Stomach (tissue), 4 donors: ENCODE measurements around the gene SCCPDH.

Experiments
- CTCF ChIP-seq, 7 experiments: fragments of 450-650 bp in 4 of 7; fragments of 200-600 bp in 3 of 7; sonication (generic) in 3 of 7; IDR thresholded peaks; one replicate each; pipeline ENCODE4 v1.5.1; 2016 to 2019; ENCODE audit warnings: antibody characterized with exemption in 7 of 7, control low read depth in 2 of 7, mild to moderate bottlenecking in 1 of 7
- POLR2A ChIP-seq, 4 donors: fragments of 450-650 bp; IDR thresholded peaks; one replicate each; pipeline ENCODE4 v1.6.1; 2016; ENCODE audit warnings: antibody characterized with exemption in 4 of 4, control low read depth in 2 of 4, mild to moderate bottlenecking in 1 of 4, moderate library complexity in 1 of 4
- POLR2AphosphoS5 ChIP-seq, 3 donors: sonication (generic); formaldehyde crosslinking; IDR thresholded peaks; one replicate each; pipeline ENCODE4 v1.6.1; 2016; ENCODE audit warnings: antibody characterized with exemption in 3 of 3

DNA sequence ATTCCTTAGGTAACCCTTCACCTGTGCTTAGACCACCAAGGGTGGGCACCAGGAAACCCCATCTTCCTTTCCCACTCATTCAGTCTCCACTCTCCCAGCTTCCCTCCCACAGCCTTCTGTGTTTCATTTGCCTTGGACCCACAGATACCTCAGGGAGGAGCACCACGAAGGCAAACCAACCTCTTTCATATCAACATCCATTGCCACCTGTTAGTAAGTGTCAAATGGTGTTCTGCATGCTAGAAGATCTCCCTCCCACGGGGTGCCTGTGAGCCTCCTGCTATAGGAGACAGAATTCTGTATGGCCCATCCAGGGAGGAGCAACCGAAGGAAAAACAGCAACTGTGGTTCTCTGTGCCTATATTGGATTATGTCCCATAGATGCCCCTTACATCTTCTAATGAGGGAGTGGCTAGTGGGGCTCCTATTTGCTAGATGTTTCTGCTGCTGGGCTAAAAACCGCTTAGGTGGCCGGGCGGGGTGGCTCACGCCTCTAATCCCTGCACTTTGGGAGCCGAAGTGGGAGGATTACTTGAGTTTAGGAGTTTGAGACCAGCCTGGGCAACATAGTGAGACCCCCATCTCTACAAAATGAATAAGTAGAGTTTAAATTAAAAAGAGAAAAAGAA lies 25.6 kb upstream of the SCCPDH start:
- TF ChIP-seq POLR2AphosphoS5 (IDR thresholded peaks at IDR 0.05) (no peak), CTCF (IDR thresholded peaks at IDR 0.05) (no peak), POLR2A (IDR thresholded peaks at IDR 0.05) (no peak)
